Body of pancreas (tissue), 4 donors: Measurements from ENCODE around the gene TBX1. TPM values are rescaled to one million over a fixed set of nuclear protein-coding genes. Genes with fewer than 3 reads are reported as not detected.

Experiments
- ATAC-seq: fragments of 150-250 bp; one replicate; pipeline ENCODE4 v1.9.1; 2016
- DNase-seq, 4 donors: peaks; one replicate each; pipeline ENCODE4 v3.0.0-alpha.2; 2019
- H3K27ac ChIP-seq, 4 donors: fragments of 200-600 bp; sonication (generic); 1 replicate in 3 of 4; 2 replicates in 1 of 4; pipeline versions ENCODE4 v1.5.1 to v1.6.1; 2016 to 2019; ENCODE audit warnings: mild to moderate bottlenecking in 1 of 4, mixed read lengths in 1 of 4, moderate library complexity in 1 of 4
- H3K27me3 ChIP-seq, 2 donors: fragments of 200-600 bp; sonication (generic); one replicate each; pipeline ENCODE4 v1.6.0; 2016; ENCODE audit warnings: mild to moderate bottlenecking in 1 of 2
- H3K36me3 ChIP-seq, 2 donors: fragments of 200-600 bp; sonication (generic); replicated peaks in 1 of 2; 2 replicates each; pipeline ENCODE4 v1.5.1; 2016; ENCODE audit warnings: low read depth in 2 of 2; ENCODE audit not compliant: insufficient read depth in 1 of 2
- H3K4me1 ChIP-seq: fragments of 200-600 bp; sonication (generic); one replicate; pipeline ENCODE4 v1.6.0; 2016
- H3K4me3 ChIP-seq, 2 donors: fragments of 200-600 bp; sonication (generic); 1 replicate in 1 of 2; 2 replicates in 1 of 2; pipeline ENCODE4 v1.5.1; 2016 to 2019
- H3K9me3 ChIP-seq, 3 donors: fragments of 200-600 bp; sonication (generic); 1 replicate in 2 of 3; 2 replicates in 1 of 3; pipeline ENCODE4 v1.5.1; 2016
- POLR2A ChIP-seq, 3 donors: fragments of 450-650 bp; IDR thresholded peaks; one replicate each; pipeline ENCODE4 v1.6.1; 2016; ENCODE audit warnings: antibody characterized with exemption in 3 of 3, mild to moderate bottlenecking in 2 of 3
- WGBS, 2 donors: methylation state at CpG; one replicate each; pipeline ENCODE4 v1.1.5; 2017; 5-methylcytosine and 5-hydroxymethylcytosine counted together
- intact Hi-C: fragments of 100-400 bp; cut with DNase I; formaldehyde crosslinking; loops from one replicate; pipeline ENCODE4 v1.15.1; 2023
- total RNA-seq, 2 donors: library from RNA; depleted of rRNA; stranded (reverse); fragments of >200 nt; gene quantifications; one replicate each; pipeline ENCODE4 v1.1.0, GENCODE V29; 2016
- TF ChIP-seq, protein P1 (sequence below), 7 experiments: fragments of 450-650 bp in 4 of 7; fragments of 200-600 bp in 3 of 7; sonication (generic) in 3 of 7; IDR thresholded peaks; one replicate each; pipeline ENCODE4 v1.5.1; 2016 to 2019; ENCODE audit warnings: antibody characterized with exemption in 7 of 7

TBX1 gene
- total RNA-seq, 2 donors from 2014 or later: 1.0 TPM; not detected in 1

DNA sequence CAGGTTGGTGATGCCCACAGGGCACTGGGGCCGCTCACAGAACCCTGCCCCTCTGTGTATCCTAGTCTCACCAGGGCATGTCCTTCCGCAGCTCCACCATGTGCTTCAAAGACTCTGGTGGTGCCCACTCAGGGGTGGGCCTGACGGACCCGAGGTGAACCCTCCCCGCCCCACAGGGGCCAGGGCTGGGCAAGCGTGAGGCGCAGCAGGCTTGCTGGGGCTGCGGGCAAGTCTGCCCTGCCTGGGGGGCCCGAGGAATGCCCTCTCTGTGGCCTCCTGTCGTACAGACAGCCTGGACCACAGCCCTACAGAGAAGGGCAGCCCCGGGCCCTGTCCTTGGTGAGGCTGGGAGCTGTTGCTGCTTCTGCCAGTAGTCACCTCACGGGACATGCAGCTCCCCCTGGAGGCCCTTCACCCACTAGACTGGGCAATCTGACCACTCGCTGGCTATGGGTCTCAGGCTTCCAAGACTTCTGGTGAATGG is 40.2 kb downstream of the TBX1 start:
- Histone ChIP-seq H3K9me3 (no peaks in the 10 kb centered on the region), H3K27me3 (no peaks in the 10 kb centered on the region), H3K27ac (no peak overlapping the region), H3K4me1 (no peaks in the 10 kb centered on the region), H3K36me3 (no peaks in the 10 kb centered on the region), H3K4me3 (no peak overlapping the region)
- TF ChIP-seq POLR2A (IDR thresholded peaks at IDR 0.05): no peak
- TF ChIP-seq, protein P1, sequence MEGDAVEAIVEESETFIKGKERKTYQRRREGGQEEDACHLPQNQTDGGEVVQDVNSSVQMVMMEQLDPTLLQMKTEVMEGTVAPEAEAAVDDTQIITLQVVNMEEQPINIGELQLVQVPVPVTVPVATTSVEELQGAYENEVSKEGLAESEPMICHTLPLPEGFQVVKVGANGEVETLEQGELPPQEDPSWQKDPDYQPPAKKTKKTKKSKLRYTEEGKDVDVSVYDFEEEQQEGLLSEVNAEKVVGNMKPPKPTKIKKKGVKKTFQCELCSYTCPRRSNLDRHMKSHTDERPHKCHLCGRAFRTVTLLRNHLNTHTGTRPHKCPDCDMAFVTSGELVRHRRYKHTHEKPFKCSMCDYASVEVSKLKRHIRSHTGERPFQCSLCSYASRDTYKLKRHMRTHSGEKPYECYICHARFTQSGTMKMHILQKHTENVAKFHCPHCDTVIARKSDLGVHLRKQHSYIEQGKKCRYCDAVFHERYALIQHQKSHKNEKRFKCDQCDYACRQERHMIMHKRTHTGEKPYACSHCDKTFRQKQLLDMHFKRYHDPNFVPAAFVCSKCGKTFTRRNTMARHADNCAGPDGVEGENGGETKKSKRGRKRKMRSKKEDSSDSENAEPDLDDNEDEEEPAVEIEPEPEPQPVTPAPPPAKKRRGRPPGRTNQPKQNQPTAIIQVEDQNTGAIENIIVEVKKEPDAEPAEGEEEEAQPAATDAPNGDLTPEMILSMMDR (IDR thresholded peaks at IDR 0.05): no peak
- no peak for DNase-seq
- no peak for ATAC-seq
- WGBS, 2 donors: 89% methylated on average over 9 of the region's 13 CpGs; no CpG with 5 or more reads in 1 of the 2 donors
- intact Hi-C loops: no loop called here

DNA sequence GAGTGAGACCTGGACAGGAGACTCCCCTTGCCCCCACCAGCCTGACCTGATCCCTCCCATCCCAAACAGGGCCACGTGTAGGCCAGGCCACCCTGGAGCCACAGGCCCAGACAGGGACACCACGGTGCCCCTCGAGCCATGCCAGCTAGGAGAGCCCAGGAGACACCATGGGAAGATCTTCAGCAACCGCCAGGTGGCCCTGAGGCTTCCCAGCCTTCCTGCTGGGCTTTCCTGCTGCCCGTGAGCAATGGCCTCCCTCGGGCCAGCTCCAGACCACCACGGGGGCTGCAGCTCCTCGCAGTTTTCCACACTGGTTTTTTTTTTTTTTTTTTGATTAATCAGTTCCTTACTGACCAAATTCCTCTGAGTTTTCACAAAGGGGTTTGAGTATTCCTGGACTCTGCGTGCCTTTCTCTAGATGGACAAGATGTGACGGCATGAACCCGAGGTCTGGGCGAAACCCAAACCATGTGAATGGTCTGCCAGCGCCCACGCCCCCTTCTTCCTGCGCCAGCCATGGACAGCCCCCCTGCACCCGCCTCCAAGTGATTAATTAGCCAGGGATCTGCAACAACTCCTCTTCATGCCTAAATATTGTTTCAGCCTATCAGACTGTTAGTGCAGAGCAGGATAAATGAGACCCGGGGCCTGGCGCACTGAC is 40.9 kb downstream of the TBX1 start:
- DNase-seq (no peak), ATAC-seq (no peak)
- Histone ChIP-seq H3K9me3 (no peaks in the 10 kb centered on the region), H3K27me3 (no peaks in the 10 kb centered on the region), H3K4me1 (no peaks in the 10 kb centered on the region), H3K36me3 (no peaks in the 10 kb centered on the region), H3K27ac (no peak overlapping the region), H3K4me3 (no peak overlapping the region)
- no peak for TF ChIP-seq POLR2A (IDR thresholded peaks at IDR 0.05)
- TF ChIP-seq, protein P1 (IDR thresholded peaks at IDR 0.05): no peak
- 73 to 86% methylated on average over 13 to 18 of the region's 18 CpGs for WGBS, 2 donors
- intact Hi-C loops: no loop called here

DNA sequence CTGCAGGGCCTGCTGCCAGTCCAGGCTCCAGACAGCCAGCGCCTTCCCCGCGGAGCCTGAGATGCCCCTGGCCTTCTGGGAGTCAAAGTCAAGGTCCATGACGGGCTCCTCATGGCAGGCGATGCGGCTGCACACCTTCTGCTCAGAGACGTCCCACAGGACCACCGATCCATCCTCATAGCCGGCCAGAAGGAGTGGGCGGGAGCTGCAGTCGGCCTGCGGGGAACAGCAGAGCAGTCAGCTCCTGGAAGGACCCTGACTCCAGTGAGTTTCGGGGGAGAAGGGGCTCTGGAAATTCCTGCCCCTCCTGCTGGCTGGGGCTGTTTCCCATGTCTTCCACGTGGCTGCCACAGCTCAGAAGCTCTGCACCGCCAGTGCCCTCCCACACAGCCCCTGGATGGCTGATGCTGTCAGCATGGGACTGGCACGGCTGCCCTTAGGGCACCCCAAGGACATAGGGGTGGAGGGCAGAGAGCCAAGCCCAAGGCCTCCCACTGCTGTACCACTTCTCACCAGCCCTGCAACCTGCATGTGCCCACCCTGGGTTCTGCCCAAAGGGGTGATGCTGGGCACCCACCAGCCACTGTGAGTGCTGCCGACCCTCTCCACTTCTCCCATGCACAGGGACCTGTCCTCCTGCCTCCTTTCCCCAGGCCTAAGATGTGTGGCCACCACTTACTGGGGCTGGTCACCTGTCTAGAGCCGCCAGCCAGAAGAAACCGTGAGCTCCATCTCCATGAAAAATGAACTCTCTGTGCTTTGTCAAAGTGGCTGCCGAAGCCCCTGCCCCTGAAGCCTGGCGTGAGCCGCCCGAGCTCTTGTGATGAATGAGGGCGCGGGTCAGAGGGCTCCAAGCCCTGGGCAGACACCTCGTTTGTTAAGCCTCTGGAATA is 41.7 kb downstream of the TBX1 start:
- DNase-seq: no peak
- Histone ChIP-seq H3K4me3 (no peak overlapping the region), H3K9me3 (no peaks in the 10 kb centered on the region), H3K4me1 (no peaks in the 10 kb centered on the region), H3K27me3 (no peaks in the 10 kb centered on the region), H3K36me3 (no peaks in the 10 kb centered on the region), H3K27ac (no peak overlapping the region)
- TF ChIP-seq, protein P1 (IDR thresholded peaks at IDR 0.05): no peak
- no peak for TF ChIP-seq POLR2A (IDR thresholded peaks at IDR 0.05)
- intact Hi-C loops: no loop called here
- ATAC-seq: no peak
- WGBS, 2 donors: 85 to 91% methylated on average over 15 to 26 of the region's 26 CpGs

DNA sequence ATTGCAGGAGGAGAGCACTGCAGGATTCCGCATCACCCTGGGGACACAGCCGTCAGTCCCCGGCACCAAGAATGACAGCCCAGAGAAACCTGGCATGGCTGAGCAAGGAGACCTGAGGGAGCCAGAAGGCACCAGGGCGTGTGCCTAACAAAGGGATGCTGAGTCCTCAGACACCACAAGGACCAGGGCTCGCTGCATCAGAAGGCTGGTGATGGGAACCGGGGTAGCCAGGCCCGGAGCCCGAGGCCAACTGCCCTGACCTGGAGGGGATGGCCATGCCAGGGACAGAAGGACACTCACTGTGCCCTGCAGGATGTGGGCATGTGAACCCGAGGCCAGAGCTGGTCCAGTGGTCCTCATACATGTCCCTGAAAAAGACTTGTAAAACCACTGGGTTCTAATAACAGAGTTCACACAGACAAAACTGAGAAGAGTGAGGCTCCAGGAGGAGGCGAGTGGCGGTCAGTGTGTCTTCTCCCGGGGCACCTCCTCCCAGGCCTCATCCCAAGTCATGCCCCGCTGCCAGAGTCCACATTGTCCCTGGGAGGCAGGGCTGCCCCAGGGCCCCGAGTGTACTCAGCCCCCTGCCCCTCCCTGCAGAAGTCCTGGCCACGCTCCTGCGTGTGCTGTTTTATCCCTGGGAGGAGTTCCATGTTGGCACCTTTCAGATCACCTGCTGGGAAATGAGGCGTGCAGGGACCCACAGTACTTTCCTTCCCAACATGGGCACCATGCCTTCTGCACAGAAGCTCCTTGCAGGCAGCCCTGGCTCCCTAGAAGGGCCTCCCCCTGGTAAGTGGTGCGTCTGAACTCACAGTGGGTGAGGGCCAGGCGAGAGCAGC is 42.5 kb downstream of the TBX1 start:
- no peaks in the 10 kb centered on the region for H3K36me3 ChIP-seq
- no peak overlapping the region for H3K4me3 ChIP-seq
- H3K27me3 ChIP-seq: no peaks in the 10 kb centered on the region
- ATAC-seq (no peak), DNase-seq (no peak)
- no peak for TF ChIP-seq POLR2A (IDR thresholded peaks at IDR 0.05)
- TF ChIP-seq, protein P1 (IDR thresholded peaks at IDR 0.05): no peak
- WGBS, 2 donors: 86 to 87% methylated on average over 10 to 19 of the region's 19 CpGs
- no peaks in the 10 kb centered on the region for H3K9me3 ChIP-seq
- H3K27ac ChIP-seq: no peak overlapping the region
- no peaks in the 10 kb centered on the region for H3K4me1 ChIP-seq
- intact Hi-C loops: no loop called here
